D341Med (cell line): ENCODE results near the gene MAP2K3.

Experiments
- DNase-seq: peaks from one replicate; pipeline ENCODE4 v3.0.0; 2012; ENCODE audit warnings: low spot score

The MAP2K3 gene

GRCh38 chr17:21282850-21283249 lies 1.7 kb upstream of the MAP2K3 start:
- DNase-seq: no peak

GRCh38 chr17:21283482-21284318 lies 811 bp upstream of the MAP2K3 start:
- no peak for DNase-seq

- peak; percentile 41 for DNase-seq
Measured at GRCh38 chr17:21285164-21286065, 904 bp downstream of the MAP2K3 start.

- no peak for DNase-seq
Measured at GRCh38 chr17:21286066-21286770, 1.7 kb downstream of the MAP2K3 start.

GRCh38 chr17:21286909-21287702 lies 2.6 kb downstream of the MAP2K3 start:
- DNase-seq: no peak

- DNase-seq: peak; percentile 59
Measured at GRCh38 chr17:21287703-21288449, 3.4 kb downstream of the MAP2K3 start.

GRCh38 chr17:21288571-21289017 lies 4.1 kb downstream of the MAP2K3 start:
- no peak for DNase-seq

- no peak for DNase-seq
Measured at GRCh38 chr17:21289175-21289901, 4.8 kb downstream of the MAP2K3 start.

- DNase-seq: no peak
Measured at GRCh38 chr17:21289902-21290571, 5.5 kb downstream of the MAP2K3 start.

- DNase-seq: no peak
Measured at GRCh38 chr17:21291357-21291756, 6.8 kb downstream of the MAP2K3 start.

- no peak for DNase-seq
Measured at GRCh38 chr17:21291862-21292261, 7.4 kb downstream of the MAP2K3 start.

- DNase-seq: no peak
Measured at GRCh38 chr17:21292867-21293830, 8.6 kb downstream of the MAP2K3 start.

GRCh38 chr17:21293831-21294210 lies 9.3 kb downstream of the MAP2K3 start:
- DNase-seq: no peak

GRCh38 chr17:21294321-21295035 lies 10.0 kb downstream of the MAP2K3 start:
- DNase-seq: peak; percentile 41

- DNase-seq: peak; percentile 57
Measured at GRCh38 chr17:21295036-21295952, 10.8 kb downstream of the MAP2K3 start.
